HEK293 (cell line): Measurements from ENCODE around the gene PPP2R2D.

Experiments
- GLIS1 ChIP-seq: fragments of 450-650 bp; formaldehyde crosslinking; IDR thresholded peaks from 2 replicates; pipeline ENCODE4 v1.5.1; 2016; ENCODE audit warnings: missing biosample characterization, missing genetic modification characterization
- HOXA7 ChIP-seq: sonication (generic); formaldehyde crosslinking; IDR thresholded peaks from 2 replicates; pipeline ENCODE4 v1.8.1; 2022; ENCODE audit warnings: missing genetic modification reagents, borderline replicate concordance
- OSR2 ChIP-seq: fragments of 450-650 bp; formaldehyde crosslinking; IDR thresholded peaks from 2 replicates; pipeline ENCODE4 v1.5.1; 2016; ENCODE audit warnings: missing biosample characterization, missing genetic modification characterization
- RBAK ChIP-seq: fragments of 450-650 bp; formaldehyde crosslinking; IDR thresholded peaks from 2 replicates; pipeline ENCODE4 v1.5.1; 2016; ENCODE audit warnings: missing biosample characterization, missing genetic modification characterization
- SP7 ChIP-seq: fragments of 450-650 bp; formaldehyde crosslinking; IDR thresholded peaks from 2 replicates; pipeline ENCODE4 v1.5.1; 2016; ENCODE audit warnings: missing biosample characterization, missing genetic modification characterization
- TCF7L2 ChIP-seq: IDR thresholded peaks from 2 replicates; pipeline ENCODE4 v1.6.1; 2011; ENCODE audit warnings: low read depth, mild to moderate bottlenecking, inconsistent platforms, low read length, moderate library complexity, borderline replicate concordance
- ZNF175 ChIP-seq: fragments of 450-650 bp; formaldehyde crosslinking; IDR thresholded peaks from 2 replicates; pipeline ENCODE4 v1.5.1; 2016; ENCODE audit warnings: missing biosample characterization, missing genetic modification characterization
- ZNF274 ChIP-seq, 2 experiments: fragments of 200-500 bp in 1 of 2; fragments of 450-650 bp in 1 of 2; sonication (Bioruptor generic) in 1 of 2; formaldehyde crosslinking in 1 of 2; IDR thresholded peaks; 2 replicates each; pipeline versions ENCODE4 v1.5.1 to v1.6.1; 2014 to 2016; ENCODE audit warnings: borderline replicate concordance in 1 of 2, inconsistent platforms in 1 of 2, low read length in 1 of 2, missing biosample characterization in 1 of 2, missing genetic modification characterization in 1 of 2
- ZNF354C ChIP-seq: fragments of 450-650 bp; formaldehyde crosslinking; IDR thresholded peaks from 2 replicates; pipeline ENCODE4 v1.5.1; 2016; ENCODE audit warnings: missing biosample characterization, missing genetic modification characterization, low read depth, borderline replicate concordance
- ZNF514 ChIP-seq: fragments of 450-650 bp; formaldehyde crosslinking; IDR thresholded peaks from 2 replicates; pipeline ENCODE4 v1.5.1; 2016; ENCODE audit warnings: missing biosample characterization, missing genetic modification characterization
- TF ChIP-seq, protein P1 (sequence below): fragments of 450-650 bp; formaldehyde crosslinking; IDR thresholded peaks from 2 replicates; pipeline ENCODE4 v1.5.1; 2016; ENCODE audit warnings: missing biosample characterization, missing genetic modification characterization
- TF ChIP-seq, protein P2 (sequence below): fragments of 450-650 bp; formaldehyde crosslinking; IDR thresholded peaks from 2 replicates; pipeline ENCODE4 v1.5.1; 2016; ENCODE audit warnings: missing biosample characterization, missing genetic modification characterization

DNA sequence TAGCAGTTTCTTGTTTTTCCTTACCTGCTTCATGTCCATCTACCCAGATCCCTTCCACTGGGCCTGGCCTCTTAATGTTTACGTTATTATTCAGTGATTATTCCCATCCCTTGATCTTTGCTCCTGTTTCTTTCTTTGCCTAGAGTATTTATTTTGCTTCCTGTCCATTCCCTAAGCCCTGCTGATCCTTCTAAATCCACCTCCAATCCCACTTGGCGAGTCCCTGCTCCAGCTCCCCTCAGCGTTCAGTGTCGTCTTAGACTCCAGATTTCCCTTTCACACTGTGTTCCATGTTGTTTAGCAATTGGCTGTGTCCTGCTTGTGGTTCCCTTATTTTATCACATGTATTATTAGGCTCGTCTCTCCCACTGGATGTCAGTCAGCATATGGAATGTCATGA, 7.3 kb downstream of the PPP2R2D start:
- TF ChIP-seq ZNF514 (tag by site-specific recombination) (no peak), ZNF274 (IDR thresholded peaks at IDR 0.05; ENCODE audit: low read length) (no peak), ZNF274 (tag by site-specific recombination; IDR thresholded peaks at IDR 0.05; ENCODE audit: borderline replicate concordance) (no peak), ZNF175 (tag by site-specific recombination) (no peak), RBAK (tag by site-specific recombination) (no peak), HOXA7 (no peak), TCF7L2 (no peak), SP7 (tag by site-specific recombination) (no peak), GLIS1 (tag by site-specific recombination) (no peak), ZNF354C (tag by site-specific recombination) (no peak), OSR2 (tag by site-specific recombination) (no peak)
- TF ChIP-seq, protein P1, sequence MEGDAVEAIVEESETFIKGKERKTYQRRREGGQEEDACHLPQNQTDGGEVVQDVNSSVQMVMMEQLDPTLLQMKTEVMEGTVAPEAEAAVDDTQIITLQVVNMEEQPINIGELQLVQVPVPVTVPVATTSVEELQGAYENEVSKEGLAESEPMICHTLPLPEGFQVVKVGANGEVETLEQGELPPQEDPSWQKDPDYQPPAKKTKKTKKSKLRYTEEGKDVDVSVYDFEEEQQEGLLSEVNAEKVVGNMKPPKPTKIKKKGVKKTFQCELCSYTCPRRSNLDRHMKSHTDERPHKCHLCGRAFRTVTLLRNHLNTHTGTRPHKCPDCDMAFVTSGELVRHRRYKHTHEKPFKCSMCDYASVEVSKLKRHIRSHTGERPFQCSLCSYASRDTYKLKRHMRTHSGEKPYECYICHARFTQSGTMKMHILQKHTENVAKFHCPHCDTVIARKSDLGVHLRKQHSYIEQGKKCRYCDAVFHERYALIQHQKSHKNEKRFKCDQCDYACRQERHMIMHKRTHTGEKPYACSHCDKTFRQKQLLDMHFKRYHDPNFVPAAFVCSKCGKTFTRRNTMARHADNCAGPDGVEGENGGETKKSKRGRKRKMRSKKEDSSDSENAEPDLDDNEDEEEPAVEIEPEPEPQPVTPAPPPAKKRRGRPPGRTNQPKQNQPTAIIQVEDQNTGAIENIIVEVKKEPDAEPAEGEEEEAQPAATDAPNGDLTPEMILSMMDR, result no peak
- TF ChIP-seq, protein P2, sequence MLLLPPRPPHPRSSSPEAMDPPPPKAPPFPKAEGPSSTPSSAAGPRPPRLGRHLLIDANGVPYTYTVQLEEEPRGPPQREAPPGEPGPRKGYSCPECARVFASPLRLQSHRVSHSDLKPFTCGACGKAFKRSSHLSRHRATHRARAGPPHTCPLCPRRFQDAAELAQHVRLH (tag by site-specific recombination), result no peak
